COLO829 (cell line): Measurements from ENCODE around the gene NUDCD2.

Experiments
- DNase-seq: peaks from one replicate; pipeline ENCODE4 v3.0.0; 2012; ENCODE audit warnings: low spot score

Gene NUDCD2

DNA sequence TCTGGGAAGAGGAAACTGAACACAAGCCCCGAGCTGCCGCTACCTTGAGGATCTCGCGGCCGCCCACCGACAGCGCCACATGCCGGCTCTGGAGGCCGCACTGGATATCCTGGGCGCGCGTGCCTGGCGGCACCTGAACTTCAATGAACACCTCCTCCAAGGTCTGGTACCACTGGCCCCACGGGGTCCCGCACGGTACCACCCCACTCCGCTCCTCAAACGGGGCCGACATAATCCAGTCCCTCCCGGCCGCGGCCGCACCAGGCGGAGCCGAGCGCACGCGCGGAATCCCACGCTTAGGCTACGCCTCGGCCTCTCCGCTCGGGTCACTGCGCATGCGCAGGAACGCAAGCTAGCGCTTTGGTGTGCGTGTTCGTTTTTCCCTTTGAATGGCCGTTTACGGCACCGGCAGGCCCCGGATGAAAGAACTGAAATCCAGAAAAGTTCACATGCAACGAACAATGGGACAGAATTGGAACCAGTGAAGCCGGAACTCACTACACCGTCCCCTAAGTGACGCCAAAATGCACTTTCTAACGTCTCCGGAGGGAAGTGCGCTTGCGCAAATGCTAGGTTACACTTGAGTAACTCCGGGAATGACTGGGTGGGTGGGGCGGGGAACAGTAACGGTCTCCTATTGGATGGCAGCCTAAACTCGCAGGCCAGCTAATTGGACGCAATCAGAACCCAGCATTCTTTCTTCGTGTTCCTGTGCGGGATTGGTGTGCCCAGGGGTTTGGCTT is at the start of gene NUDCD2:
NUDCD2 (minus strand) TSS at position 284 of the 743 bp plus-strand sequence; CDS start at position 232, 52 bp downstream.
- peak; percentile 75 for DNase-seq

DNA sequence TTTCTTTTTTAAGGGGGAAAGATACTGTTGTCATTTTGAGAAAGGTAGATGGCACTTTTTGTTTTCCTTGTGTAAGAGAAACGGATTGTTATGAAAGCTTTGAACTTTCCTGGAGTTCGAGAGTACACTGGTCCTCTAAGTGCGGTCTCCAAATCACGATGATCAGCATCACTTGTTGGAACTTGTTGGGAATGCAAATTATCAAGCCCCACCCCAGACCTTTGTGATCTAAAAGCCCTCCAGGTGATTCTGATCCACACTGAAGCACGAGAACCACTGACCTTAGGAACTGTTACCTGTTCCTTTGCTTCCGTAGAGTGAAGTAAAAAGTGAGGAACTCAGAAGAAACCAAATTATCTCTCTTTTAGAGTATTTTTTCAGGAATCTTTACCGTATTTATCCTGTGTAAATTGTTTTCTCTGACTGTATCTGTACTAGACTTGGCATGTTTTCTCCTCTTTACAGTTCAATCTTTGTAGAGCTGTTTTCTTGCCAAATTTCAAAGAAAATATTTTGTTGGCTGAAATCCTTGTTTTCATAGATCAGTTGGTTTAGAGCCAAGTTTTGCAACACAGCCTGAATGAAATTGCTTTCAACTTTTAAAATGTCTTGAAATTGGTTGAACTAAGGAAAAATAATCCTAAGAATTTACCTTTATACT is 49.5 kb upstream of the NUDCD2 start:
- peak; percentile 8 for DNase-seq

DNA sequence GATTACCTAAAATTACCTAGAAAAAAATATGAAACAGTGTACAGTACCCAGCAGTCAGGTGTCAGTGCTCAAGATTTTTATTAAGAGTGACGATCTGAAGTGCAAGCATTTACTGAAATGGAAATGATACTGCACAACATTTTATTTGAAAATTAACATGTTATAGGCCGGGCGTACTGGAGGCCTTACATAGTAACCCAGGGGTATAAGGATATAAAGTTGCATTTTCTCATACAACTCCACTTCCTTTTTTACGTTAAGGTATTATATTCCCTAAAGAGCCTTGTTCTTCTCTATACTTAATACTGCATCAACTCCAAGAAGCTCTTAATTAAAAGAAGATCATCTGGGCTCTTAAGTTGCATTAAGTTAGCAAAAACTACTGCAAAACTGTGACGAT is 48.9 kb upstream of the NUDCD2 start:
- DNase-seq, result no peak

- DNase-seq, result peak; percentile 5
These were observed 46.8 kb upstream of the NUDCD2 start for GRCh38 chr5:163506726-163507125.

- DNase-seq, result no peak
These were observed 46.2 kb upstream of the NUDCD2 start for GRCh38 chr5:163506095-163506457.

- DNase-seq, result peak; percentile 86
These were observed 45.6 kb upstream of the NUDCD2 start, which contains the start of gene MAT2B for GRCh38 chr5:163505368-163506094. Gene MAT2B (plus strand): TSS chr5:163505619. CDS start chr5:163505687, 68 bp downstream.

- DNase-seq, result no peak
These were observed 45.1 kb upstream of the NUDCD2 start for GRCh38 chr5:163505049-163505367.

- DNase-seq, result peak; percentile 4
These were observed 44.4 kb upstream of the NUDCD2 start for GRCh38 chr5:163504079-163504931.

GRCh38 chr5:163503106-163504078 is 43.5 kb upstream of the NUDCD2 start:
- DNase-seq, result peak; percentile 58

- no peak for DNase-seq
These were observed 42.6 kb upstream of the NUDCD2 start for GRCh38 chr5:163502521-163502920.

- DNase-seq, result no peak
These were observed 39.0 kb upstream of the NUDCD2 start for GRCh38 chr5:163498886-163499285.

DNA sequence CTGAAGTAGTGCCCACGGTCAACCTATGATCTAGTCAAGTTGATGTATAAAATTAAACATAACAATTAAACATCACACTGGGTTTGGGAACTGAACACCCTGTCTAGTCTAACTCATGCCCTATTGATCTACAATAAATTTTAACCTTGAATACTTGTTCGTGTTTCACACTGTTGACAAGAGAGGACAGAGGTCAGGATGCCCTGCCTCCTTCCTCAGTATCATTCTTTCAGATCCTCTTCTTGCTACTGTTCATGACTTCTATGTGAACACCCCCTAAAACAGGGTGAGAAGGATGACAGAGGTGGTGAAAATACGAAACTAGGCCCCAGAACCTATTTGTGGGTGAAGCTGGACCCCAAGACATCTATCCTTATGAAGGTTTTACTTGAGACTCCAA is 37.4 kb upstream of the NUDCD2 start:
- no peak for DNase-seq

DNA sequence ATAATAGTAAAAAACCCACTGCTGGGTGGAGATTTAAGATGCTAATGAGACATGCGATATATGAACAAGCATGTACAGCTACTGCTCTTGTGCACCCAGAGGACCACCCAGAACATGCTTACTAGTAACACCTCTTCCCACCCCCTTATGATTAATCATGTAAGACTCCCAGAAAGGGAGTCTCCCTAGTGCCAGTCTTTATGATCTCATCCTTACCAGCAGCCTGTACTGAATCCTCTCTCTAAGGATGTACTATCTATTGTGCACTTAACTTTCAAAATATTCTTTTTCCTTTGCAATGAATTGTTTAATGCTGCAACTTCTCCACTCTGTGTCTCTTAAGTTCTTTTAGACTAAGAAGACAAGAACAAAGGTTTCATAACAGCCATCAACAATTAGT is 36.4 kb upstream of the NUDCD2 start:
- DNase-seq, result no peak

DNA sequence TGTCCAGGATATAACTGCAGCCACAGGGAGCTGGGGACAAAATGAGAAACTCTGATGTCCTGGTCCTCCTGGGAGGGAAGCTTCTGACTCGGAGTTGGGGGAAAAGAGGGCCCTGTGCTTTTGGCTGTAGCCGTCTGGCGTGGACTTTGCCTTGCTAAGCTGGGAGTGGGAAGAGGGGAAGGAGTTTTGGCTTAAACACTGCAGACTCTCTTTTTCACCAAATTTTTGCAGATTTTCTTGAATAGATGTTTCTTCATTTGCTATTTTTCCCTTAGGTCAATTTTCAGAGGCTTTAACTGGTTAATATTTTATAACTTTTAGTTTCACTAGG is 29.8 kb upstream of the NUDCD2 start:
- DNase-seq, result no peak

GRCh38 chr5:163489055-163489744 is 29.3 kb upstream of the NUDCD2 start:
- DNase-seq, result no peak

GRCh38 chr5:163478982-163479271 is 19.0 kb upstream of the NUDCD2 start:
- no peak for DNase-seq

DNA sequence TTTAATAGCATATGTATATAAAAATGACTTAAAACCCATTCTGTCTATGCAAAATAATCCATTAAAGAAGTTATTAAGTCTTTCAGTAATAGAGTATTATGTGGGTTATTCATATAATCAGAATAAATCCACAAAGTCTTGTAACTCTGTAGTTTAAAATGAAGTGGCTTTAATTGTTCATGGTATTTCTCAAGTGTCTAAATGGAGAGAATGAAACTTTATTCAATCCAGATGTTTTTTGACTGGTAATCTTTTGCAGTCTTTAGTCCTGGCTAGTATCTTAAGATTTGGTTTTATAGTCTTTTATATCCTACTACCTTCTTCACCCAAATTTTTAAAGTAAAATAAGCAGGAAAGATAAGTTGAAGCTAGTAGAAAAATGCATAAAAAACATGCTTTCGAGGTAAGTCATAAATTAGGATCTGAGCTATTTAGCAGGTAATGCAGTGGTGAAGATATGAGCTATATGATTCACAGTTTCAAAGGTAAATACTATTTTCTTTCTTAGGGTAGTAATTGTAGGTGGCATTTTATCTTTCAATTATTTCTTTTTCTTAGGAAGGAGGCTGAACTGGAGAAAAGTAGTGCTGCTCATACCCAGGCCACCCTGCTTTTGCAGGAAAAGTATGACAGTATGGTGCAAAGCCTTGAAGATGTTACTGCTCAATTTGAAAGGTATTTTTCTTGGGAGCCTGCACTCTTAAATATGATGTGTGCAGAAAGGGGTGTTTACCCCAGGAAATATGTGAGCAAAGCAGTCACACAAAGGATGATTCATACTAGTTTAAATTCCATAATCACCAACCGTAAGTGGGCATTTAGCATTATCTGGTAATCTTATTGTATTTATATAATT is 18.5 kb upstream of the NUDCD2 start:
- DNase-seq, result no peak

DNA sequence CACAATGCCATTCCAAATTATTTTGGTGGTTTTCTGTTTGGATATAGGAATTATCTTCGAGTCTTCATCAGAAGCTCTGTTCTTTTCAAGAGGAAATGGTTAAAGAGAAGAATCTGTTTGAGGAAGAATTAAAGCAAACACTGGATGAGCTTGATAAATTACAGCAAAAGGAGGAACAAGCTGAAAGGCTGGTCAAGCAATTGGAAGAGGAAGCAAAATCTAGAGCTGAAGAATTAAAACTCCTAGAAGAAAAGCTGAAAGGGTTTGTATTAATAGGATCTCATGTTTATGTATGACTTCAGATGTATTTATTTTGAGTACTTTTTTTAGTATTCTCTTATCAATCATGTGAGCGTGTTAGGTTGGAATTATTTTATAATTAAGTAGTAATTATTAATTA is 15.5 kb upstream of the NUDCD2 start:
- no peak for DNase-seq

- DNase-seq, result peak; percentile 3
These were observed 13.8 kb upstream of the NUDCD2 start for GRCh38 chr5:163473635-163474243.
